ENCODE measurements around the gene TTC7B. TPM values are rescaled to one million over a fixed set of nuclear protein-coding genes. Genes with fewer than 3 reads are reported as not detected.
A peak's percentile ranks its signal among the peaks of the same experiment; 100 is the strongest.

Gene TTC7B
- total and polyA plus RNA-seq, 2 of the 13 experiments (the other 11 are each of a cell fraction or from before 2014, with no cell fraction given), result 1.3 to 3.2 TPM

DNA sequence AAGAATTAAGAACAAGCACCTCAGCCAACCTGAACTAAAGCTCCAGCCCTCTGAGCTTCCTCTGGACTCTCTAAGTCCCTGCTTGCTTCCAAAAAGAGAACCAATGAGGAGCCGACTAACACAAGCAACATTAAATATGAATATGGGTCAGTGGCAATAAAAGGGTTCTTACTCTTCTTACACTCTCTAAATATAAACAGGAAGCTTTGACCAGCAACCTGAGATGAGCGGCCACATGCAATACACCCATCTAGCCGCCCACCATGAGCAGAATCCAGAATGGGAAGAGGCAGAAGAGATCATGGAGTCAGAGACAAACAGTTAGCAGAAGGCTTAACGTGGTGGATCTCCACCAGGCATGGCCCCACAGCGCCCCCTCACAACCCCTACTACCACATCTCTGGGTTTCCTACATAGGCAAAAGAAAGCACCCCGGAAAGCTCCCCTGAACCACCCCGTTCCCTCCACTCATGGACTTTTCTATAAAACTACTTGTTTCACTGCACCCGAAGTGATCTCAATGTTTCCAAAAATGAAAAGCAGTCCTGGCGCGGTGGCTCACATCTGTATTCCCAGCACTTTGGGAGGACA lies 59.4 kb downstream of the TTC7B start (continued):
- TF ChIP-seq, protein P1, sequence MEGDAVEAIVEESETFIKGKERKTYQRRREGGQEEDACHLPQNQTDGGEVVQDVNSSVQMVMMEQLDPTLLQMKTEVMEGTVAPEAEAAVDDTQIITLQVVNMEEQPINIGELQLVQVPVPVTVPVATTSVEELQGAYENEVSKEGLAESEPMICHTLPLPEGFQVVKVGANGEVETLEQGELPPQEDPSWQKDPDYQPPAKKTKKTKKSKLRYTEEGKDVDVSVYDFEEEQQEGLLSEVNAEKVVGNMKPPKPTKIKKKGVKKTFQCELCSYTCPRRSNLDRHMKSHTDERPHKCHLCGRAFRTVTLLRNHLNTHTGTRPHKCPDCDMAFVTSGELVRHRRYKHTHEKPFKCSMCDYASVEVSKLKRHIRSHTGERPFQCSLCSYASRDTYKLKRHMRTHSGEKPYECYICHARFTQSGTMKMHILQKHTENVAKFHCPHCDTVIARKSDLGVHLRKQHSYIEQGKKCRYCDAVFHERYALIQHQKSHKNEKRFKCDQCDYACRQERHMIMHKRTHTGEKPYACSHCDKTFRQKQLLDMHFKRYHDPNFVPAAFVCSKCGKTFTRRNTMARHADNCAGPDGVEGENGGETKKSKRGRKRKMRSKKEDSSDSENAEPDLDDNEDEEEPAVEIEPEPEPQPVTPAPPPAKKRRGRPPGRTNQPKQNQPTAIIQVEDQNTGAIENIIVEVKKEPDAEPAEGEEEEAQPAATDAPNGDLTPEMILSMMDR (CRISPR knock-in tag; IDR thresholded peaks at IDR 0.05), result peak; percentile 30; the same call in 1 of the 2 replicates
- TF ChIP-seq ZNF589 (CRISPR knock-in tag; conservative IDR thresholded peaks at IDR 0.05) (no peak), NFKBIZ (CRISPR knock-in tag; IDR thresholded peaks at IDR 0.05) (no peak), MZF1 (CRISPR knock-in tag; IDR thresholded peaks at IDR 0.05; ENCODE audit: borderline replicate concordance) (no peak), ZNF549 (CRISPR knock-in tag; IDR thresholded peaks at IDR 0.05) (no peak), SRSF4 (IDR thresholded peaks at IDR 0.05; ENCODE audit: low read depth, low read length, poor library complexity, severe bottlenecking) (no peak), AKAP8 (CRISPR knock-in tag; IDR thresholded peaks at IDR 0.05) (no peak), NR2F2 (IDR thresholded peaks at IDR 0.05; ENCODE audit: borderline replicate concordance, low read depth) (no peak)

DNA sequence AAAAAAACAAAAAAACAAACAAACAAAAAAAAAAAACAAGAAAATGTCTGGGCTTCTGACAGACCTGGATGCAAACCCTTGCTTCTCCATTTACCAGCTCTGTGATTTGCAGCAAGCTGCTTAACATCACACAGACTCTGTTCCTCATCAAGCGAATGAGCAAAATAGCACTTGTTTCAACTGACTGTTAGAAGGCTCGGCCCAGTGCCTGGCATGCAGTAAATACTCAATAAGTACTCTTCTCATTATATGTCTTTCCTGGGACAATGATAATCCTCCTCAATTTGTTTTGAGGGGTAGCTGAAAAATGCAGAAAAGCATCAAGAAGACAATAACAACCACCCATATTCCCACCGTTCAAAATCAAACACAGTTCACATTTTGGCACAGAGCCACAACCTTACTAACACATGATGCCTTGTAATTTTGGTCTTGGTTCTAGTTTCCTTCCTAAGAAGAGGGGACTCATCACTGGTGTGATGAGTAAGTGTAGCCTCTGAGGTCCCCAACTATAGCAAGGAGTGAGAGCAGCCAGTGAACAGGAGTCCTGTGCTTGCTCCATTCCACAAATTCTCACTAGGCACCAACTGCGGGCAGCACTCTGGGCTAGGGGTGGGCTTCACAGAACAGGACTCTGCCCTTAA lies 60.4 kb downstream of the TTC7B start:
- no peaks in the 10 kb centered on the region for H3K27me3 ChIP-seq (ENCODE audit: control insufficient read depth in 1 of 2, insufficient read depth in 2 of 2, low read length in 2 of 2)
- CTCF ChIA-PET (ENCODE audit: low intra/inter-chr PET ratio, low total read pairs), result no interaction called here
- no peak overlapping the region for H3K27ac ChIP-seq (ENCODE audit: extremely low read length, insufficient read depth, low read length)
- no peaks in the 10 kb centered on the region for H4K20me1 ChIP-seq (ENCODE audit: insufficient read depth, low read length)
- H3K79me2 ChIP-seq (ENCODE audit: insufficient read depth, low read length), result no peaks in the 10 kb centered on the region
- H3K9me3 ChIP-seq (ENCODE audit: low read length), result no peaks in the 10 kb centered on the region
- H2AFZ ChIP-seq (ENCODE audit: low read length), result no peak overlapping the region
- H3K4me1 ChIP-seq (ENCODE audit: insufficient read depth, low read length), result peaks cover 15% of the 10 kb centered on the region
- H3K36me3 ChIP-seq (replicated peaks in 1 of 2; ENCODE audit: control insufficient read depth in 1 of 2, insufficient read depth in 2 of 2, low read length in 2 of 2), result no peaks in the 10 kb centered on the region
- FAIRE-seq, result no peak
- POLR2A ChIA-PET, result no interaction called here
- no TSS peak for BruUV-seq (replicated peaks)
- no peak for DNase-seq (ENCODE audit: low spot score)
- WGBS (ENCODE audit: low lambda C conversion rate), result 69% methylated on average over 4 of the region's 4 CpGs
- H3K9ac ChIP-seq (ENCODE audit: insufficient read depth, low read depth, low read length), result no peak overlapping the region
- H3K4me3 ChIP-seq (replicated peaks in 1 of 3; ENCODE audit: insufficient read depth in 1 of 3, low read depth in 2 of 3, low read length in 3 of 3), result no peak overlapping the region
- intact Hi-C loops (cut with micrococcal nuclease; ENCODE audit: unreplicated experiment) (loop anchor here (5.0 kb wide), 2 partner anchors 358 to 453 kb away; partner anchors contain the start of gene CALM1), in situ Hi-C loops (cut with HindIII; ENCODE audit: extremely low pct_ligation_motif_present, low pct_unique_long_range_greater_than_20kb) (no loop called here)
- no peak for ATAC-seq
- H3K4me2 ChIP-seq (ENCODE audit: low read depth, low read length), result no peak overlapping the region
- TF ChIP-seq, protein P2, sequence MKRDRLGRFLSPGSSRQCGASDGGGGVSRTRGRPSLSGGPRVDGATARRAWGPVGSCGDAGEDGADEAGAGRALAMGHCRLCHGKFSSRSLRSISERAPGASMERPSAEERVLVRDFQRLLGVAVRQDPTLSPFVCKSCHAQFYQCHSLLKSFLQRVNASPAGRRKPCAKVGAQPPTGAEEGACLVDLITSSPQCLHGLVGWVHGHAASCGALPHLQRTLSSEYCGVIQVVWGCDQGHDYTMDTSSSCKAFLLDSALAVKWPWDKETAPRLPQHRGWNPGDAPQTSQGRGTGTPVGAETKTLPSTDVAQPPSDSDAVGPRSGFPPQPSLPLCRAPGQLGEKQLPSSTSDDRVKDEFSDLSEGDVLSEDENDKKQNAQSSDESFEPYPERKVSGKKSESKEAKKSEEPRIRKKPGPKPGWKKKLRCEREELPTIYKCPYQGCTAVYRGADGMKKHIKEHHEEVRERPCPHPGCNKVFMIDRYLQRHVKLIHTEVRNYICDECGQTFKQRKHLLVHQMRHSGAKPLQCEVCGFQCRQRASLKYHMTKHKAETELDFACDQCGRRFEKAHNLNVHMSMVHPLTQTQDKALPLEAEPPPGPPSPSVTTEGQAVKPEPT (CRISPR knock-in tag; IDR thresholded peaks at IDR 0.05; ENCODE audit: low read depth), result no peak
- TF ChIP-seq NCOA5 (CRISPR knock-in tag; IDR thresholded peaks at IDR 0.05) (no peak), NKX3-1 (CRISPR knock-in tag; IDR thresholded peaks at IDR 0.05) (no peak), ETV5 (CRISPR knock-in tag; IDR thresholded peaks at IDR 0.05; ENCODE audit: borderline replicate concordance) (no peak), XRCC5 (optimal IDR thresholded peaks at IDR 0.05; ENCODE audit: low read length) (no peak), ZNF749 (CRISPR knock-in tag; IDR thresholded peaks at IDR 0.05; ENCODE audit: borderline replicate concordance) (no peak), ZSCAN9 (CRISPR knock-in tag; IDR thresholded peaks at IDR 0.05; ENCODE audit: borderline replicate concordance) (no peak)
- TF ChIP-seq, protein P3, sequence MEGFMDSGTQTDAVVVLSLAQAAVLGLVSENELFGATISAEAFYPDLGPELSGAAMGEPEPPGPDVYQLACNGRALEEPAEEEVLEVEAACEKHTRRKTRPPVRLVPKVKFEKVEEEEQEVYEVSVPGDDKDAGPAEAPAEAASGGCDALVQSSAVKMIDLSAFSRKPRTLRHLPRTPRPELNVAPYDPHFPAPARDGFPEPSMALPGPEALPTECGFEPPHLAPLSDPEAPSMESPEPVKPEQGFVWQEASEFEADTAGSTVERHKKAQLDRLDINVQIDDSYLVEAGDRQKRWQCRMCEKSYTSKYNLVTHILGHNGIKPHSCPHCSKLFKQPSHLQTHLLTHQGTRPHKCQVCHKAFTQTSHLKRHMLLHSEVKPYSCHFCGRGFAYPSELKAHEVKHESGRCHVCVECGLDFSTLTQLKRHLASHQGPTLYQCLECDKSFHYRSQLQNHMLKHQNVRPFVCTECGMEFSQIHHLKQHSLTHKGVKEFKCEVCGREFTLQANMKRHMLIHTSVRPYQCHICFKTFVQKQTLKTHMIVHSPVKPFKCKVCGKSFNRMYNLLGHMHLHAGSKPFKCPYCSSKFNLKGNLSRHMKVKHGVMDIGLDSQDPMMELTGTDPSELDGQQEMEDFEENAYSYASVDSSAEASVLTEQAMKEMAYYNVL (CRISPR knock-in tag; IDR thresholded peaks at IDR 0.05; ENCODE audit: borderline replicate concordance), result no peak
